NCI-H2107 (cell line): Measurements from ENCODE around the gene LDLRAD4.
"Not testable (repeated sequence)": the region's sequence is repeated elsewhere in the genome, so short reads cannot be mapped to it uniquely, and the experiment has no call there.

Experiments
- DNase-seq: peaks from one replicate; lab custom pipeline; 2025; lab: John Stamatoyannopoulos, UW

The LDLRAD4 gene

DNA sequence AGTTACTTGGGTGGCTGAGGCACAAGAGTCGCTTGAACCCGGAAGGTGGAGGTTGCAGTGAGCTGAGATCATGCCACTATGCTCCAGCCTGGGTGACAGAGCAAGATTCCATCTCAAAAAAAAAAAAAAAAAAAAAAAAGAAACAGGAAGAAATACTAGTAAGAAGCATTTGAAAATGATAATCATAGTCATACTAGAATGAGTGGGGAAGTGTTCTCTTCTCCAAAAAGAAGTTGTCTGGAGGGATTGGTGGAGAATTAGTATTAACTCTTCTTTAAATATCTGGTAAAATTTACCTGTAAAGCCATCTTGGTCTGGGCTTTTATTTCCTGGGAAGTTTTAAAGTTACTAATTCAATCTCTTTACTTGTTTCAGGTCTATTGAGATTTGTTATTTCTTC, 376.0 kb downstream of the LDLRAD4 start:
- no peak for DNase-seq

DNA sequence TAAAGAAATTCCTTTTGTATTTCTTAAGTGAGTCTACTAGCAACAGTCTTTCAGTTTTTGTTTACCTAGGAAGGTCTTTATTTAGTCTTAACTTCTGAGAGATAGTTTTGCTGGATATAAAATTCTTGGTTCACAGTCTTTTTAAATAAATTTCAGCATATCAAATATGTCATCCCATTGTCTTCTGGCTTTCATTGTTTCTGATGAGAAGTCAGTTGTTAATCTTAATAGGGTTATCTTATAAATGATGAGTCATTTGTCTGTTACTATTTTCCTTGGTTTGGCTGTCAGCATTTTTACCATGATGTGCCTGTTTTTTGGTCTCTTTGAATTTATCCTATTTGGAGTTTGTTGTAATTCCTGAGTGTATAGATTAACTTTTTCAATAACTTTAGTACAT, 378.5 kb downstream of the LDLRAD4 start:
- no peak for DNase-seq

DNA sequence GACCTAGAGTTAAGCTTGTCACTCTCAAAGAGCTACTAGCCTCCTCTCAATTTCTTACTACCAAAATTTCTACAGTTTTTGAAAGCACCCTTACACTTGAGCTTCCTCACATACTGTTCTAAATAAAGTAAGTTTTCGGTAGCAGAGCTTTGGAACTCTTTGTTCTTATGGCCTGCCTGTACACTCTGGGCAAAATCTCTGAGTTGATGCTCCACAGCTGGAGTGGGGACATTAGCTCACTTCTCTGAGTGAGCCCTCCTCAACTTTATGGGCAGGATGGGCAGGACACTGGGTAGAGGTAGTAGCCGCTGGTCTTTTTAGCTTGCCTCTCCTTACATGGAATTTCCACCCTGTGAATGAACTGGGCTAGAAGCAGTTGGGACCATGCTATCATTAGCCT, 380.0 kb downstream of the LDLRAD4 start:
- no peak for DNase-seq

DNA sequence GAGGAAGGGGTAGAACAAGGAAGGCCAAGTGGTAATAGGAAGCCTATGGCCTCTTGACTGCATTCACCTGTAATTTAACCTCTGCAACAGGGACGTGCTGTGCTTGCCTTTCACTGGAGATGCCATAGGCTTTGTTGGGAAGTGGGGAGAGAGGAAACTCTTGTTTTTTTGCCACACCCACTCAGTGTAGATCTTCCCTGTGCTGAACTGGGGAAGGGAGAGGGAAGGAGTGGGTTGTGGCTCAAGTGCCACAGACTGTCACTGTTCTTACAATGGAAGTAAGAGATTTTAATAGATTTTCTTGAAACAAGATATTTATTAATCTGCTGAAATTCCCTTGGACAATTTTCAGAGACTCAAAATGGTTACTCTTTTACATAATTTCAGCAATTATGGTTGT, 380.5 kb downstream of the LDLRAD4 start:
- no peak for DNase-seq

DNA sequence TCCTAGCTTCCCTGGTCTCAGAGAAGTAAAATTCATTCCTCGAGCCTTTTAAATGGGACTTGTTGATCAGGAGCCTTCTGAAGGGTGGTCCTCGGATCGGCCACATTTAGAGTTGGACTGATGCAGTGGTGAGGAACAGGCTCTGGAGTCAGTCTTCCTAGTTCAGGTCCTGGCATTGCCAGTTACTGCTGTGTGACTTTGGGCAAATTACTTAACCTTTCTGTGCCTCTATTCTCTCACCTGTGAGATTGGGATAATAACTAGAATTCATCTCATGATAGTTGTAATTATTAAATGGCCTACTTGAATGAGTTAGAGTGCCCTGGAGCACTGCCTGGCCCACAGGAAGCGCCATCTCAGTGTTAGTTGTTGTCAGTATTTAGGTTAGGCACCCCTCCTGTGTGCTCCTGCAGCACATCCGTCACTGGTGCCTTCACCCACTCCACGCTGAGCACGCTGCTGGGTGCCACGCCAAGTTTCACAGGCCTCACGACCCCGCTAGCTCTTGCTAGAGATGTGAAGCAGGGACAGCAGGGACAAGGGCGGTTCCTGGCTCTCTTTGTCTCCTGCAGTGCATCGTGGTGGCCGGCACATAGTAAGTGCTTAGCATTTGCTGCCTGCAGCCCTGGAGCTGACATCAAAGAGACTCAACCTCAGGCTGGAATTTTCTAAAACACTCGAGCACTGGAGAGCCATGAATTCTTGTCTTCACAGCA, 384.9 kb downstream of the LDLRAD4 start:
- DNase-seq = no peak

DNA sequence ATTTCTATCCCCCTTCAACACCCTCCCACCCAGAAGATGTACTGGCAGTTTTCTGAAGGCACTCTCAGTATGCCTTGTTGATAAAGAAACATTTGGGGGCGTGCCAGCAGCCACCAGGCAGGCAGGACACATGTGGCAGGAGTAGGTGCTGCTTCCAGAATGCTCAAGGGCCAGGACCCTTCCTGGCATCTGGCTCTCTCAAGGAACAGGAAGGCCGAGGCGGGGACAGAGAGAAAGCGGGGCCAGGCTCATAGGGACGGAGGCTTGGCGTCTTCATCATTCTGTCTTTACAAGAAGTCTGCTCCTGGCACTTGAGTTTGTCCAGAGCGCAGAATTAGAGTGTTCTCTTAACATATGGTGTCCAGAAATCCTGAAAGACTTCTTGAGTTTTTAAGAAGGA, 386.2 kb downstream of the LDLRAD4 start:
- DNase-seq = no peak

DNA sequence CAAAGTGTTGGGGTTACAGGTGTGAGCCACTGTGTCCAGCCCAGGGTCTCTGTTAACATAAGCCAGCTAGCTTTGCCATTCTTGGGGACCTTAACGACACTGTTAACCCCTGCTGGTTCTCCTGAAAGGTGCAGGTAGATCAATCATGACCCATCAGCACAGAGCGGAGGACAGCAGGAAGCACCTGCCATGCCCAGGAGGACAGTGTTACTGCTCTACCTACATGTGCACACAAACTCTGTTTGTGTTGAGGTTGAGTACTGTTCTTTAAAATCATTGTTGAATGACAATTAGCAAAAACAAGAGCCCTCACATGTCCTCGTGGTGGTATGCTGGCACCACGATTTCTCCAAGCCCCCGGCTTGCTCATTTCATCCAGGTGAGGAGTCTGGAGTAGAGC, 386.9 kb downstream of the LDLRAD4 start:
- no peak for DNase-seq

DNA sequence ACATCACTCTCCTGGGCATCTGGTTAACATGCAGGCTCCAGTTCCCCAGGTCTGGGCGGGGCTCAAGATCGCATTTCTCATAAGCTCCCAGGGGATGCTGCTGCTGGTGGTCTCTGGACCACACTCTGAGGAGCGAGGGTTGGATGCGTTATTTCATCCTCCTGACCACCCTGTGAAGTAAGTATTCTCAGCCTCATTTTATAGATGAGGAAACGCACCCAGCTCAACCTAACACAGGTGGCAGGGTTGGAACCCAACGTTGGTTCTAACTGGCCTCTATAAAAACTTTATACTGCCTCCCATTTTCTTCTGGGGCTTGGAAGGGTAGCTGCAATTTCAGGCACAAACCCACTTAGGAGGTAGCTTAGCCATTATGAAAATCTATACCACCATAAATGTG, 387.3 kb downstream of the LDLRAD4 start:
- no peak for DNase-seq

DNA sequence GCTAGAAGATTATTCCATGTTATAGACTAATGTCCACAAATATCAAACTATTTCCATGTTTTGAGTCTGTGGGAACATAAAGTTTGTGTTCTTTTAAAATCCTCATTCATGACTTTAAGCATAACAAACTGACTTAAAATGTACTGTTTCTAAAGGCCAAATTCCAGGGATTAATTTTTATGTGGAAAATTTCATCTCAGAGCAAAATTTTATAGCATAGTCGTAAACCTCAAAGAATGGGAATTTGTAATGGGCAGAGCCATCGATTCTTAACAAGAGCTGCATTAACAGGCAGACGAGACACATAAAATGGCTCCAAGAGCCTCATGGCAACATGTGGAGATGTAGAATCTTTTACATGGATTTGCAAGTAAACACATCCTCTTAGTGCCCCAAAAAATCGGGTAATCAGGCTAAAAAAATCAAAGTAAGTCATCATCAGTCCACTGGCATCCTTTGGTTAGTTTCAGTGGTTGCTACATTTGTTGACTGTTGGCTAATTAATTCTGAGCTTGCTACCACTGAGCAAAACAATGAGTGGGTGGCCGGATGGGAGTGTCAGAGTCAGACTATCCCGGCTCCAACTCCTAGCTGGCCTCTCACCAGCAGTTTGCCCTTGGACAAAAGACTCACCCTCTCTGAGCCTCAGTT, 388.2 kb downstream of the LDLRAD4 start:
- DNase-seq = no peak

DNA sequence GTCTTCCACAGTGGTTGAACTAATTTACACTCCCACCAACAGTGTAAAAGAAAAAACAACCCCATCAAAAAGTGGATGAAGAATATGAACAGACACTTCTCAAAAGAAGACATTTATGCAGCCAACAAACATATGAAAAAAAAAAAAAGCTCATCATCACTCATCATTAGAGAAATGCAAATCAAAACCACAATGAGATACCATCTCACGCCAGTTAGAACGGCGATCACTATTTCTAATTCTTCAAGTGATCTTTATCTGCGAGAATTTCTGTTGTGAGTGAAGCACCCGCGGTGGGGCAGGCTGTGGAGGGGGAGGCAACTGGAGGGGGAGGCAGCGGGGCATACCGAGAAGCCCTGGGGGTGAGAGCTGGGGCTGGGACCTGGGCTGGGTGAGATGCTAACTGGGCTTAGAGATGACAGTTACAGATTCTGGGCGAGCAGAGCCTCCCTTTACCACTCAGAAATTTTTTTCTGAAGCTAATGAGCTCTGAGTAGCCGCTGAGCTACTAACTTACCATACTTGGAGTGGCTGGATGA, 389.5 kb downstream of the LDLRAD4 start:
- not testable (repeated sequence) for DNase-seq

DNA sequence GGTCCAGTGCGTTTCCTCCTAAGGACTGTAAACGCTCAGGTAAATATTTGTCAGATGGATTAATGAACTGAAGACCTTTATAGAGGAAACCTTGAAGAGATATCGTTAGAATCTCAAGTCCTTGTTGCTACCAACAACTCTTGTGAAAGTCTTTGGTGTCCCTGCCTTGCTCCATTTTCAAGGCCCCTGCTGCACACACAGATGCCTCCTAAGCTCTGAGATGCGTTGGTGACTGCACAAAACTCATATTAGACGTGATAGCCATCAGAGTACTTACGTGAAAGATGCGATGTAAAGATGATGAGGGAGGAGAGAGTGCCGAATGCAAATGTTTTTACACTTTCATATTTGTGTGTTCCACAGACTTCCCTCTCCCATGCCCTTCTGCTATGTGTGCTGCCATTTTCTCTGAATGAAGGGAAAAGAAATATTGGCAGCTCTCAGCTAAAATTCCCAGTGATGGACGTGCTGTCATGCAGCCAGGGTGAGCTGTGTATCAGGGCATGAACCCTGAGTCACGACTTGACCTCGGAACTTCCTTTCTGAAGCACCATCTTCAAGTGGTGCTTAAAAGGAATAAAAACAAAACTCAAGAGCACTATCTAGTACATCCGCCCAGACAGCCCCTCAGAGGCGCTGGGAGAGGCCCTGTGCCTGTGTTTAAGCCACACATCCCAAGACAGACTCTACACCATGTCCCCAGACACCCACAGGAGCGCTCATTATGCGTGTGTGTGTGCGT, 390.4 kb downstream of the LDLRAD4 start:
- no peak for DNase-seq

DNA sequence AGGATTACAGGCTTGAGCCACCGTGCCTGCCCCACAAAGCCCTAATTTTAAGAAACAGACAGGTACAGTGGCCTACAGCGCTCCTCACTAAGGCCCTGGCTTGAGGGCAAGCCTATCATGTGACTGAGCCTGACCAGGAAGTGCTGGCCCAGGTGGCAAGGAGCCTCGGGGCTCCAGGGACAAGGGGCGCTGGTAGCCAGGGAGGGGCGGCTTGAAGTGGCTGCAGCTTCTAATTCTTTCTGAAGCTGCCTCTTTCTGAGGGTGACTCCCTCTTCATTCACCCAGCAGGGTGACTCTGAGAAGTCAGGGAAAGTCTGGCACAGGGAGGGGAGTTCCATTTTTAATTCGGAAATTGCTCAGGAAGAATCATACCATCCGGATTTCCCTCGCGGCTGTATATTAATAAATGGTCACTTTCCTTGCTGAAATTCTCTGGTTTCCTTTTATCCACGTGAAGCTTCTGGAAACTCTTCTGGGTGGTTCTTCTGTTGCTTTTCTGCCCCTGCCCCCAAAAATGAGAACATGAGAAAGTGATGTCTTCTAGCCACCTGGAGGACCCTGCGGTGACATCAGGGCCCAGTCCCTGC, 392.1 kb downstream of the LDLRAD4 start:
- no peak for DNase-seq

DNA sequence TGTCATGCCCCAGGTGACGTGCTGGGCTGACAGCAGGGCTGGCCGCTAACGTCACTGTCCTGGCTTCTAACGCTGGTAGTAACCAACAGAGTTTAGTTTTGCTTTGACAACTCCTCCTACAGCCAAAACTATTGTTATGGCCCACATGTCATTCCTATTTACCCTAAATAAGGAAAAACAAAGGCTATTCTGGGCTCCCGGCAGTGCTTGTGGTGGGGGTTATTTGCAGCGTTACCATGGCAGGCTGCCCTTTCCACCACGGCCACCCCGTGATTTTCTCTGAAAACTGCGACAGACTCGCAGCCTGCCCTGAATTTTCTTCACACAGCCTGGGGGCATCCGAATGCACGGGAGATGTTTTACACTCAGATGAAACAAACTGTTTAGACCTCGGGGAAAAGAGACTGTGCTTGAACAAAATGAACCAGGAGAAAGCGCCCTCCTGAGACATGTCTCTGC, 392.6 kb downstream of the LDLRAD4 start:
- DNase-seq = no peak

DNA sequence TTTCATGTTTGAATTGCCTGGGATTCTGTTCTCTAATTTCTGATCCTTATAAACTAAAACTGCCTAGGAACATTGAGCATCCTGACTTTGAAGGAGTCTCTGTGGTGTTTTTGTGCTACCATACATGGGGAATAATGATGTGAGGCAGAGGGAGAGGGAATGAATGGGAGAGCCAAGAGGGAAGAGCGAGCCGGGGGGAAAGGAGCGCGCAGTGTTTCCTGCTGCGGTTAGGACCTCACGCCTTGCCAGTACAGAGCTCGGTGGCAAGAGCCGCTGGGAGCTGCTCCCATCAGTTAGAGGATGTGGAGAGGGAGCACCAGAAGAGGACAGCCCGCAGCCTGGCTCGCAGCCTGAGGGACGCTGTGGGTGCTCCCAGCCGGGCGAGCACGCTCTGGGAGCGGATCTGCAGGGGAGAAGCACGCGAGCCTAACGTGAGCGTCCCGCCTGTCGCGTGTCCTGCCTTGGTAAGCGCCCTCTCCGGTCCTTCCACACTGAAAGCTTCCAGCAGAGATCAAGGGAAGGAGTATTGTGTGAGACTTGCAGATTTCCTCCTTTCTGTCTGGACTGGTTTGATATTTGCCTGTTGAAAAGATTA, 393.1 kb downstream of the LDLRAD4 start:
- DNase-seq = no peak

DNA sequence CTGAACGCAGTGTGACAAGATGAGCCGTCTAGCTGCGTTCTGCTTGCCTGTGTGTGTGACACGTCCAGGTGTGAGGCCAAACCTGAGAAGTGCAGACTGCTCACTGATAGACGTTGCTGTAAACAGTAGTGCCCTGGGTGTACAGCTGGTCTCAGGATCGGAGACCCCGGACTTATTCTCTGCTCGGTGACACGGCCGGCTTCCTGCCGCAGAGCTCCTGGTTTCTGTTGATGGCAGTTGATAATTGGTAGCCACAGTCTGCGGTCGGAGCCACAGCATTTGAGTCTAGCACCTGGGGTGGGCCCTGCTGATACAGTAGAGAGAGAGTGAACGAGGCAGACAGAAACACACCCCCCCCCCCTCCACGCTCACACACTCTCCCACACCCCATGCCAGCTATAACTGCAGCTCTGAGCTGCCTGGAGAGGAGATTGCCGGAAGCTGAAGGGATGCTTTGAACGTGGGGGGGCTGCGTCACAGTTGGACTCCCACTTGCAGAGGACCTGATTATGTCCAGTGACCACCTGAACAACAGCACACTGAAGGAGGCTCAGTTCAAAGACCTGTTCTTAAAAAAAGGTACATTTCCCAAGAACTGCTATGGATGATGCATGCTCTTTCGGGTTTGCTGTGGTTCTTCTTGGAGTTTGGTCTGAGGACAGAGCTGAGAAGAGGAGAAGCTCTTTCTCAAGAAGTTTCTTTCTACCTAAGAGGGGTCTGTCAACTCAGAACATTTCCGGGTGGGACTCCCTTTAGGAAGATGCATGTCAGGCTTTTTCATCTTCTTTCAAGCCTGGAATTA, 393.8 kb downstream of the LDLRAD4 start:
- DNase-seq = no peak

DNA sequence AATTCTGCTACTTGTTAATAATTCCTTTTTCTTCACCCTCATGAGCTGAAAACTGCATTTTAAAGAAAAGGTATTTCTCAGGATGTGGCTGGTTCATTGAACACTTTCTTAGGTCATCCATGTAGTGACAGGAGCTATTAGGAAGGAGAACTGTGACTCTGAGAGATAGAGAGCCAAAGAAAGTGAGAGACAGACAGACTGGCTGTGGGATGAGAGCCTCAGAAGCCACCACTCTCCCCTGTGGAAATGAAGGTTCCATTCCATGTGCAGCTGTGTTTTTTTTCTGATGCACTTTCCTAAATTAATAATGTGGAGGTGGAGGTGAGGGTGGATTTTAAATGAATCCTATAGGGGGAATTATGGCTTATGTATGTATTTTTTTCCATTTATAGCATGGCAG, 394.5 kb downstream of the LDLRAD4 start:
- DNase-seq = no peak

DNA sequence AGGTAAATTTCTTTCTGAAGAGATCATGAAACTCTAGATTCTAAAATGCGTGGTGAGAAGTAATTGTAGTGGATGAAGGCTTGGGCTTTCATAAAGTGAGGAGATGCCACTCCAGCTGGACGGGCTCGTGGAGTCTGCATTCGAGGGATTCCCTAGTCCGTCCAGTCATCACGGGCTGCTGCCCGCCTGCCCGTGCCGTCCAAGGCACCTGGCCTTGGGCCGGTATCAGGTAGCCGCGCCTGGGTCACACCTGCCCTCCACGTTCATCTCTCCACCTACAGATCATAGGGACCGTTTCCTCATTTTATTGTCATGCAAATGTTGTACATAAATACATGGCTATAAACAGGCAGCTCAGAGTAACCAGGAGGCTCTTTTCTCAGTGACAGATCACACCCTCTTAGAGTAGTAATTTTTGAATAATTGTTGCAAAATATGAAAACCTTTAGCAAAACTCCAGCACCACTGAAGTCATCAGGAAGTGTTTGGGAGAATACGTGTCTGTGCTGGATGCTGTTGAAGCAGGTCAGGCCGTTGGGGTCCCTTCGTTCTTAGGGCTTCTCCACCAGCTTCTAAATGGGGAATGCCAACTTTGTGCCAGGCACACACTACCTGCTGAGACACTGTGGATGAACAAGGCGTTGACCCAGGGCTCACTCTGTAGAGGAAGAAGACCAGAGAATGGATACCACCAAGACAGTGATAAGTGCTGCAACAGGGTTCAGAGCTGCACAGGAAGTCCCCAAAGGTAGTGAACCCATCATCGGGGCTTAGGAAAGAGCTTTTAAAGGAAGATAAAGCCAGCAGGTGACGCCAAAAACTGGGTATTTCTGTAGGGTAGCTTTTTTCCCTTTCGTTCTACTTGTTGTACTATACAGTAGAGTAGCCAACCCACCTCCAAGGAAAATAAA, 395.3 kb downstream of the LDLRAD4 start:
- no peak for DNase-seq

DNA sequence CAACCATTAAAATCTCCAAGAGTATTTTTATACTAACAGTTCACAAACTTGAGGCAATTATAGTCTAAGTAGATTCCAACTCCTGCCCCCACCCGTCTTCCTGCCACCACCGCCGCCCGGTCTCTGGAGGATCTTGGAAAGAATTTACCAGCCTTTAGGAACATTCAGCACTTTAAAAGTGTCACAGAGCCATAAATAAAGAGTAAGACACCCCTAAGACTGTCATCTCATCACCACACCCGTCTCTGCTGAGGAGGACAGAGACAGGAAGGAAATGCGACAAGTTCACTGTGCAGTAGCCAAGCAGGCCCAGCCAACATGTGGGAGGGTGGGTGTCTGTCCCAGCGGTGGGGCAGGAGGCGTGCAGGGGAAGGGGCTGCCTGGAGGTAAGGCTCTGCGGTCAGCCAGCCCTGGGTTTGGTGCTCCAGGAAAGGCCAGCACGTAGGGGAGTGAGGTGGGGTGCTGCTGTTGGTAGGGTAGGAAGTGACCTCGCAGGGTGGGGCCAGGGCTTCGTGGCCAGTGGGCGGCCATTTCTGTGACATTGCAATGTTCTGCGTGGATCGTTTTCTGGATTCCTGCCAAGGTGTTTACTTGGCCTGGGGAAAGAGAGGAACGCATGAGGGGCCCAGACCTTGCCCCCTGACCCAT, 396.2 kb downstream of the LDLRAD4 start:
- no peak for DNase-seq

DNA sequence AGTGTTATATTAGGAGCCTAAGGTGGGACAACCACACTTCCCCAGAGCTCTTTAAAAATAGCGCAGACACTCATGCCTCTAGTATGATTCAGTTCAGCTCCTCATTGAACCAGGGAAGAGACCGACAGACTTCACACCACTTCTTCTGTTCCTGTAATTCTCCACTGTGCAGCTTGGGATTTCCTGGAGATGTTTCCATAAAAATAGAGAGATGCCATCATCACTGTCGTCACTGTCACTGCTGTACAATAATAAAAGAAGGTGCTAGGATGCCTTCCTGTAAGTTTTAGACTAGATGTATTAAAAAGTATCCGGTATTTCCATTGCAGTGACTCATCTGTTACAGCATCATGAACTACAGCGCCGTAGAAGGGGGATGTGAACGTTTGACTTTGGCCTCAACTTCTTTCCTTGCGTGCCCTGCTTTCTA, 396.9 kb downstream of the LDLRAD4 start:
- no peak for DNase-seq

DNA sequence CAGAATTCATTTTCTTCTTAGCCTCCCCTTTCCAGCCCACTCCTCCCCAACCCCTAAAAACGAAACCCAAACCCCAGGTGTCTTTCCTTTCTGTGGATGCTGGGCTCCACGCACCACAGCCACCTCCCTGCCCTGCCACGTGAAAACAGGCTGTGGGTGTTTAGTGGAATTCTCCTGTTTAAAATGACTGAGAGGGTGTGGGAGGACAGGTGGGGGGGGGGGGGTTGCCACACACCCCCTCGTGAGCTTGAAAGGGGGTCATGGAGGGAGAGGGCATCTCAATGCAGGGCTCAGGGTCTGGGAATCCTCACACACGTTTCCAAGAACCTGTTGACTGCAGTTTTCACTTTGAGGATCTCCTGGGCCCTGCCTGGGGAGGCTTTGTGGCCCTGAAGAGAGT, 397.5 kb downstream of the LDLRAD4 start:
- no peak for DNase-seq
